Endothelial cell (in vitro differentiated cells): ENCODE measurements around the gene TMEM14A. TPM values are rescaled to one million over a fixed set of nuclear protein-coding genes. Genes with fewer than 3 reads are reported as not detected.

Experiments used
- DNase-seq: peaks from one replicate; pipeline ENCODE4 v3.0.0; 2021; ENCODE audit warnings: low spot score
- H3K27ac Mint-ChIP-seq: one replicate; pipeline ENCODE4 v1.8.0; 2021; ENCODE audit warnings: mixed read lengths, inconsistent platforms; ENCODE audit not compliant: unreplicated experiment
- H3K27me3 Mint-ChIP-seq: one replicate; pipeline ENCODE4 v1.8.0; 2021; ENCODE audit warnings: mild to moderate bottlenecking, moderate library complexity, mixed read lengths, inconsistent platforms; ENCODE audit not compliant: unreplicated experiment
- H3K36me3 Mint-ChIP-seq: one replicate; pipeline ENCODE4 v1.8.0; 2021; ENCODE audit warnings: mild to moderate bottlenecking, low read depth, mixed read lengths, inconsistent platforms; ENCODE audit not compliant: unreplicated experiment
- H3K4me1 Mint-ChIP-seq: one replicate; pipeline ENCODE4 v1.8.0; 2021; ENCODE audit warnings: mild to moderate bottlenecking, mixed read lengths, inconsistent platforms; ENCODE audit not compliant: unreplicated experiment
- H3K4me3 Mint-ChIP-seq: one replicate; pipeline ENCODE4 v1.8.0; 2021; ENCODE audit warnings: mild to moderate bottlenecking, mixed read lengths, inconsistent platforms; ENCODE audit not compliant: unreplicated experiment
- H3K9me3 Mint-ChIP-seq: one replicate; pipeline ENCODE4 v1.8.0; 2021; ENCODE audit warnings: mixed read lengths, inconsistent platforms; ENCODE audit not compliant: unreplicated experiment
- total RNA-seq: library from RNA; stranded (reverse); fragmentation: NEBNext Ultra II Directional; extraction: Animal tissue kit (Norgen Biotek cat#: 25700); gene quantifications from one replicate; pipeline ENCODE4 v1.2.1, GENCODE V29; 2021; ENCODE audit not compliant: unreplicated experiment
- TF ChIP-seq, protein P1 (sequence below): fragments of 200-600 bp; sonication (generic); IDR thresholded peaks from one replicate; pipeline ENCODE4 v1.5.0; 2021; ENCODE audit warnings: antibody characterized with exemption; ENCODE audit not compliant: unreplicated experiment

TMEM14A gene
- total RNA-seq, 1 donor from 2014 or later = 15.2 TPM

DNA sequence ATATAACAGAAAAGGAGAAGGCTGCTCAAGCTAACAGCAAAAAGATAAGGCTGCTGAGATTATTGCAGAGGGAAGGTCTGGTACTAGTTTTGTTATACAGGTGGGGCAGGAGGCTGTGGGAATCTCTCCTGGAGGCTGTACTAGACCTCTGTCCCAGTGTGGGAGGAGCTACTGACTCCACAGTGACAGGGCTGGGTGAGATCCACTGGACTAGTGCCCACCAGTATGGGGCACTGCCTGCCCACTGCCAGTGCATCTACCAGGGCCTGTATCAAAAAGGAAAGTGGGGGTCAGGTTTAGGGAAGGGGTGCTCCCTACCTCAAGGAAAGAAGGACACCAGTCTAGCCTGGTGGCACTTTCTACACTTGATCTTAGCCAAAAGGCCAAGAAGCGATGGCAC is 62.3 kb downstream of the TMEM14A start:
- Mint-ChIP-seq H3K4me1 (no peaks in the 10 kb centered on the region), H3K36me3 (no peaks in the 10 kb centered on the region), H3K27me3 (peaks cover 7% of the 10 kb centered on the region)

DNA sequence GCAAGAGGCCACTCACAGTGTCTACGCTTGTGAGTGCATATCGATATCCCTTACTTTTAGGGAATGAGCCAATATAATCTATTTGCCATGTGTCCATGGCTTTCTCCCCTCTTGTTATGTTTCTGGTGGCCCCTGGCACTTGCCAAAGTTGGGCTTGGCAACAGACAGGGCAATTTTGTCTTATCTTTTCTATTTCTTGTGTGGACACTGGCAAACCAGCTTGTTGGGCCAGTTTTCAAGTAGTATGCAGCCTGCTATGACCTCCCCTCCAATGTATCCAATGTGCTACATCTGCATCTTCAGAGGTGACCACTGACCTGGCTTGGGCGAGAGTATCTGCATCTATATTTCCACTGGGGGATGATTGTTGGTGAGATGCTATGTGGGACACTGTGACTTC is 63.2 kb downstream of the TMEM14A start:
- DNase-seq = no peak
- Mint-ChIP-seq H3K36me3 (no peaks in the 10 kb centered on the region), H3K27me3 (peaks cover 7% of the 10 kb centered on the region), H3K4me1 (no peaks in the 10 kb centered on the region), H3K9me3 (no peaks in the 10 kb centered on the region), H3K4me3 (no peak overlapping the region), H3K27ac (no peak overlapping the region)
- TF ChIP-seq, protein P1, sequence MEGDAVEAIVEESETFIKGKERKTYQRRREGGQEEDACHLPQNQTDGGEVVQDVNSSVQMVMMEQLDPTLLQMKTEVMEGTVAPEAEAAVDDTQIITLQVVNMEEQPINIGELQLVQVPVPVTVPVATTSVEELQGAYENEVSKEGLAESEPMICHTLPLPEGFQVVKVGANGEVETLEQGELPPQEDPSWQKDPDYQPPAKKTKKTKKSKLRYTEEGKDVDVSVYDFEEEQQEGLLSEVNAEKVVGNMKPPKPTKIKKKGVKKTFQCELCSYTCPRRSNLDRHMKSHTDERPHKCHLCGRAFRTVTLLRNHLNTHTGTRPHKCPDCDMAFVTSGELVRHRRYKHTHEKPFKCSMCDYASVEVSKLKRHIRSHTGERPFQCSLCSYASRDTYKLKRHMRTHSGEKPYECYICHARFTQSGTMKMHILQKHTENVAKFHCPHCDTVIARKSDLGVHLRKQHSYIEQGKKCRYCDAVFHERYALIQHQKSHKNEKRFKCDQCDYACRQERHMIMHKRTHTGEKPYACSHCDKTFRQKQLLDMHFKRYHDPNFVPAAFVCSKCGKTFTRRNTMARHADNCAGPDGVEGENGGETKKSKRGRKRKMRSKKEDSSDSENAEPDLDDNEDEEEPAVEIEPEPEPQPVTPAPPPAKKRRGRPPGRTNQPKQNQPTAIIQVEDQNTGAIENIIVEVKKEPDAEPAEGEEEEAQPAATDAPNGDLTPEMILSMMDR = no peak

More for the DNA sequence above, 62.3 kb downstream of the TMEM14A start:
- Mint-ChIP-seq H3K27ac (no peak overlapping the region), H3K4me3 (no peak overlapping the region), H3K9me3 (no peaks in the 10 kb centered on the region)
- DNase-seq = no peak
- TF ChIP-seq, protein P1 = no peak

DNA sequence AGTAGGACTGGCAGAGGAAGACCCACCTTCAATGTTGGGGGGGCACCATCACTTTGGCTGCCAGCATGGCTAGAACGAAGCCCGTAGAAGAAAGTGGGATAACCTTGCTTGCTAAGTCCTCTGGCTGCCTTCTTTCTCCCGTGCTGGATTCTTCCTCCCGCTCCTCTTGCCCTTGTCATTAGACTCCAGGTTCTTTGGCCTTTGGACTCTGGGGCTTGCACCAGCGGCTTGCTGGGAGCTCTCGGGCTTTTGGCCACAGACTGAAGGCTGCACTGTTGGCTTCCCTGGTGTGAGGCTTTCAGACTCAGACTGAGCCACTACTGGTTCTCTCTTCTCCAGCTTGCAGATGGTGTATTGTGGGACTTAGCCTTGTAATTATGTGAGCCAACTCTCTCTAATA is 64.2 kb downstream of the TMEM14A start:
- Mint-ChIP-seq H3K4me1 (no peaks in the 10 kb centered on the region), H3K4me3 (no peak overlapping the region), H3K36me3 (no peaks in the 10 kb centered on the region), H3K27ac (no peak overlapping the region), H3K27me3 (peaks cover 5% of the 10 kb centered on the region), H3K9me3 (no peaks in the 10 kb centered on the region)
- no peak for DNase-seq
- TF ChIP-seq, protein P1 = no peak

DNA sequence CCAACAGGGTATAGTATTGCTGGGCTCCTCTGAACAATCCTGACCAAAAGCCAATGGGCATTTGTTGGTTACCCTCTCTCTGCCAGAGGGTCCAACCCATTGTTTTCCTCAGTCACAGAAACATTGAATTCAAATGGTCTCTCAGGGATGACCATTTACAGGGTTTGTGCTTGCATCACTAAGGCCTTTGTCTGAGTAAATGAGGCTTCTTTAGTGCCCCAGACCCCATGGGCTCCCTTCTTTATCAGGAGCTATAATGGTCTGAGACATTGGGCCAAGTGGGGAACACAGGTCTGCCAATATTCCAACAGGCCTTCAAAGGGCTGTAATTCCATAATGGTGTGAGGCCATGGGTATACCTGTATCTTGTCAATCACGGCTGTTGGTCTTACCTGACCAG is 65.2 kb downstream of the TMEM14A start:
- no peak overlapping the region for H3K27ac Mint-ChIP-seq
- no peak overlapping the region for H3K4me3 Mint-ChIP-seq
- H3K9me3 Mint-ChIP-seq = no peaks in the 10 kb centered on the region
- peaks cover 5% of the 10 kb centered on the region for H3K27me3 Mint-ChIP-seq
- no peaks in the 10 kb centered on the region for H3K4me1 Mint-ChIP-seq
- peaks cover 3% of the 10 kb centered on the region for H3K36me3 Mint-ChIP-seq
- no peak for DNase-seq
- TF ChIP-seq, protein P1 = no peak

Other genes with a start within 250 kb of the TMEM14A start
- gene TRAM2, start 94.1 kb upstream of the TMEM14A start, total RNA-seq = 29.4 TPM
- gene GSTA2, start 92.4 kb downstream of the TMEM14A start, total RNA-seq = not detected
- 1.1 TPM for gene GSTA1, start 132.7 kb downstream of the TMEM14A start, total RNA-seq
- not detected for gene GSTA5, start 169.7 kb downstream of the TMEM14A start, total RNA-seq
- not detected for gene GSTA3, start 238.6 kb downstream of the TMEM14A start, total RNA-seq